Dermis blood vessel endothelial cell (primary cell): ENCODE measurements around the gene KRT35. TPM values are rescaled to one million over a fixed set of nuclear protein-coding genes. Genes with fewer than 3 reads are reported as not detected.

Experiments
- DNase-seq: peaks from one replicate; pipeline ENCODE4 v3.0.0; 2010
- total RNA-seq: library from RNA; depleted of rRNA; stranded (reverse); fragments of >200 nt; gene quantifications from 2 replicates; pipeline ENCODE4 v1.2.3, GENCODE V29; 2014

KRT35 gene
- total RNA-seq, 1 donor from 2014 or later: not detected

- peak; percentile 58 for DNase-seq
Observed at GRCh38 chr17:41486809-41487530, 6.0 kb upstream of the KRT35 start.

GRCh38 chr17:41486316-41486715 is 5.4 kb upstream of the KRT35 start:
- no peak for DNase-seq

GRCh38 chr17:41484920-41485904 is 4.3 kb upstream of the KRT35 start:
- DNase-seq: no peak

- peak; percentile 54 for DNase-seq
Observed at GRCh38 chr17:41483991-41484826, 3.3 kb upstream of the KRT35 start.

DNA sequence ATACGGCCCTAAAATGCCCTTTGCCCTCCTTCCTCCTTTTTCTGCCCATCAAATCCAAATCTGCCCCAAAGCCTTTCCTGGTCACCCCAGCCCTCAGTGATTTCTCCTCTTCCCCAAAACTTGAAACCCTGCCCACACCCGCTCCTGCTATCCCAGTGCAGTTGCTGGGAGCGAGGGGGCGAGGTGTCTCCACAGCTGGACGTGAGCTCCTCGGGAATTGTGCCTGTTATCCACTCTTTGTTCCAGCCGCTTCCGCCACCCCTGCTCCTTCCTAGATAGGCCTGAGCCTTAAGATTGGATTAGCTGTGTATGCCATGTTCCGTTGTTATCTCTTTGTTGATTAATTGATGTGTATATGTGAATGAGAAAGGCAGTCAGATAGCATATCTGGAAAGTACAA is 2.6 kb upstream of the KRT35 start:
- DNase-seq: no peak

- DNase-seq: no peak
Observed at GRCh38 chr17:41480581-41480980, 370 bp downstream of the KRT35 start.

GRCh38 chr17:41480136-41480535 is 815 bp downstream of the KRT35 start:
- no peak for DNase-seq

DNA sequence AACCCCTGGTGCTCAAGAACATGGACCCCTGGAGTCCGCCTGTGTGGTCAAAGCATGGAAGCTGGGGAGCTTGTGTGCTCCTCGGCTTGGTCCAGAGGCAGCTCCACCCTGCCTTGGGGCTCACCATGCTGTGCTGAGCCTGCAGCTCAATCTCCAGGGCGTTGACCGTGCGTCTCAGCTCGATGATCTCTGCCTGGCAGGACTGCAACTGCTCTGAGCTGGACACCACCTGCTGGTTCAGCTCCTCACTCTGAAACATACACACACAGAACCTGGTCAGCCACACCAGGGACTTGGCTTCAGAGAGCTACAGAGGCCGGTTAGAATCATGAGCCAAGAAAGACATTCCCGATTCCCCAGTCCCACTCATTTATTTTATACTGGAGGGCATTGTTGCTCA is 2.7 kb downstream of the KRT35 start:
- no peak for DNase-seq

- DNase-seq: no peak
Observed at GRCh38 chr17:41476866-41477815, 3.8 kb downstream of the KRT35 start.

GRCh38 chr17:41475421-41475820 is 5.5 kb downstream of the KRT35 start:
- DNase-seq: no peak

DNA sequence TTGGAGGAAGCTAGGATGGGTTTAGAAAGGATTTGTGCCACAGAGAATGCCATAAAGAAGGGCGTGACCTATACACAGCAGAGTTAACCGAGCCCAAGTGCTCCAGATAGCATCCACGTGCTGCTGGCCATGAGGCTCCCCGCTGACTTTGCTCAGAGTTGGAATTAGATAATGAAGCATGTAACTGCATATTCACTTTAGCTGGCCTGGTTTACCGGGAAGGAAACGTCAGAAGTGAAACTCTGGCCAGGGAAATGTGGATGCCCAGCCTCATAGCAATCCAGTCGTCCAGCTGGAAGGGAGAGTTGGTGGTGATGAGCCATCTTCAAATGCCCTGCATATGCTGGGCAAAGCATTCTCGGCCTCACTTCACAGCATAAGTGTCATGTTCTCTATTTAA is 6.1 kb downstream of the KRT35 start:
- no peak for DNase-seq

GRCh38 chr17:41468346-41468745 is 12.6 kb downstream of the KRT35 start:
- DNase-seq: no peak

GRCh38 chr17:41467561-41467960 is 13.4 kb downstream of the KRT35 start:
- peak; percentile 48 for DNase-seq

GRCh38 chr17:41466988-41467387 is 14.0 kb downstream of the KRT35 start, which contains the start of gene KRT32:
KRT32 (minus strand) TSS chr17:41467386; CDS start chr17:41467325, 61 bp downstream.
- DNase-seq: no peak

DNA sequence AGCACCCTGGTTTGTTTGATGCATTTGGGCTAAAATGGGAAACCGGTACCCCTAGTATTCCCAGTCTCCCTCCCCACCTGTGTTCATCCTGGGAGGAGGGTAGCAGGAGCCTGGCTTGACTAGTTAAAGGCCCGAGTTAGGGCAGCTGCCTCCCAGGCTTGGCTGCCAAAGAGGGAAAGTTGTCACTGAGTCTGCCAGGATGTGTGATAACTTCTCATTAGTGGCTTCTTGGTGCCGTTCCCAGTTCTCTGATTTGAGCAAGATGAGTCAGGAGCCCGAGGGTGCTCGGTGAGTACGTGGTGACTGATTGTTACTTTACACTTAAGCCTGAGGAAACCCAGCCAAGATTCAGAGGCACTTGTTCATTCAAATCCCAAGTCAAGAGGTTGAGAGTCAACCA is 16.3 kb downstream of the KRT35 start:
- peak; percentile 79 for DNase-seq

GRCh38 chr17:41464173-41464572 is 16.8 kb downstream of the KRT35 start:
- DNase-seq: no peak

GRCh38 chr17:41463746-41464145 is 17.2 kb downstream of the KRT35 start:
- no peak for DNase-seq

DNA sequence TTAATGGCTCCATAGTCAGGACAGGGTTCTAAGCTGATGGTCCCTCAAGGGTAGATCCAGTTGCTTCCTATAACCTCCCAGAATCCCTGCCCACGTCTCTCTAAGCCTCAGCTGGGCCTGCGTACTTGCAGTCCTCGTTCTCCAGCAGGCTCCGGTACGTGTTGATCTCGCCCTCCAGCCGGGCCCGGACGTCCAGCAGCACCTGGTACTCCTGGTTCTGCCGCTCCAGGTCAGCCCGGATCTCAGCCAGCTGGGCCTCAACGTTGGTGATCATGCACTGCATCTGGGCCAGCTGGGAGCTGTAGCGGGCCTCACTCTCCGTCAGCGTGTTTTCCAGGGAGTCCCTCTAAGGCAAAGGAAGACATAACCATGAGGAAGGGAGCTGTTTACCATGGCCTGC is 18.2 kb downstream of the KRT35 start:
- DNase-seq: no peak

DNA sequence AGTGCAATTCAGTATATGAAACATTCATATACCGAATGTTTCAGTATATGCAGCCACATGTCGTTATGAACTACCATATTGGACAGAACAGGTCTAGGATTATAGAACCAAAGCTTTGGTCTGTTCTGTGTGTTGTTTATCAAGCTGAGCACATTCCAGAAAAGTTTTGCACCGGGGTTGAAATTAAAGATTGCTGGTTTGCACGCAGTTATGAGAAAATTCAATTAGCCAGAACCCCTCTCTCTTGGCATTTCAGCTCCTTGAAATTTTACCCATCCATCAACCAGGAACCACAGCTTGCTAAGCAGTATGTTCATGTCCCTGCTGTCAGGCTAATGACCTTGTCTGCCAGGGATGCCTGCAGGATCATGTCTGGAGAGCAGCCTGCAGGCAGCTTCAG is 23.3 kb downstream of the KRT35 start:
- DNase-seq: no peak

GRCh38 chr17:41456204-41456603 is 24.7 kb downstream of the KRT35 start:
- no peak for DNase-seq

DNA sequence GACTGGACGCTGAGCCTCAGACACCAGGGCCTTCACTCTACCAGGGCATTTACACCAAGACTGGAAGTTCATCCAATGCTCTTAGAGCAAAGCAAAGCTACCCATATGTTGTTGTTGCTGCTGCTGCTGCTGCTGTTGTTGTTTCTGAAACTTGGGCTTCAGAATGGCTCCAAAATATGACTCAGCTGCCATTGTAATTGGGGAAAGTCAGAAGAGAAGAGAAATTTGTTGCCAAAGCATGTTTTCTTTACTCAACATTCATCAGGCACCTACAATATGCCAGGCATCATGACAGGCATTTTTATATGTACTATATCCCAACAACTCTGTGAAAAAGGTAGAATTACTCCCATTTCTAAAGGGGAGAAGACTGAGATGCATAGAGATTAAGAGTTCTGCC is 25.7 kb downstream of the KRT35 start:
- no peak for DNase-seq

- DNase-seq: no peak
Observed at GRCh38 chr17:41453066-41453465, 27.9 kb downstream of the KRT35 start.
